ENCODE results near the gene NOTCH2.
"Not testable (repeated sequence)": the region's sequence is repeated elsewhere in the genome, so short reads cannot be mapped to it uniquely, and the experiment has no call there.

- not testable (repeated sequence) for TF ChIP-seq NRF1 (conservative IDR thresholded peaks at IDR 0.05; ENCODE audit: low read depth, low read length); CTCF (IDR thresholded peaks at IDR 0.05 in 2 of 3, conservative IDR thresholded peaks at IDR 0.05 in 1 of 3; ENCODE audit: control insufficient read depth in 2 of 3, extremely low read depth in 1 of 3, insufficient read depth in 1 of 3, low read depth in 3 of 3, low read length in 3 of 3); ZSCAN29 (IDR thresholded peaks at IDR 0.05); ZZZ3 (IDR thresholded peaks at IDR 0.05; ENCODE audit: control insufficient read depth, insufficient read length, low read depth); HDGF (IDR thresholded peaks at IDR 0.05); ZNF274 (IDR thresholded peaks at IDR 0.05; ENCODE audit: insufficient read depth, insufficient read length); RAD21 (IDR thresholded peaks at IDR 0.05; ENCODE audit: insufficient read depth, low read depth, low read length); BCLAF1 (IDR thresholded peaks at IDR 0.05); FOS (IDR thresholded peaks at IDR 0.05; ENCODE audit: borderline replicate concordance, extremely low read depth, insufficient read length); POLR2AphosphoS5 (IDR thresholded peaks at IDR 0.05; ENCODE audit: low read length); GABPA (IDR thresholded peaks at IDR 0.05; ENCODE audit: low read depth); MEF2B (IDR thresholded peaks at IDR 0.05; ENCODE audit: partially characterized antibody, poor library complexity, severe bottlenecking)
These were observed 46.6 kb upstream of the NOTCH2 start for GRCh38 chr1:120116094-120116493.

All from GM12878 (cell line).